Posterior vena cava (tissue), 2 donors: ENCODE measurements around the gene FOSL2. TPM values are rescaled to one million over a fixed set of nuclear protein-coding genes. Genes with fewer than 3 reads are reported as not detected.
"Not testable (repeated sequence)": the region's sequence is repeated elsewhere in the genome, so short reads cannot be mapped to it uniquely, and the experiment has no call there.

Experiments used
- DNase-seq: peaks from one replicate; pipeline ENCODE4 v3.0.0-alpha.2; 2020; ENCODE audit warnings: low spot score
- intact Hi-C, 2 donors: fragments of 100-400 bp; cut with DNase I; formaldehyde crosslinking; loops; one replicate each; pipeline versions ENCODE4 v1.14.1 to v1.14.2; 2022 to 2023
- total RNA-seq, 2 donors: library from RNA; stranded (reverse); fragmentation: NEBNext Ultra II Directional; extraction: Animal tissue kit (Norgen Biotek cat#: 25700); gene quantifications; one replicate each; pipeline ENCODE4 v1.2.1, GENCODE V29; 2021
- donor health status: DM: yes; HTN: yes; CAD: no.
- donor health status: DM: yes; HTN: yes; CAD: no.

FOSL2 gene
- total RNA-seq, 2 donors from 2014 or later, result 105 to 141 TPM

DNA sequence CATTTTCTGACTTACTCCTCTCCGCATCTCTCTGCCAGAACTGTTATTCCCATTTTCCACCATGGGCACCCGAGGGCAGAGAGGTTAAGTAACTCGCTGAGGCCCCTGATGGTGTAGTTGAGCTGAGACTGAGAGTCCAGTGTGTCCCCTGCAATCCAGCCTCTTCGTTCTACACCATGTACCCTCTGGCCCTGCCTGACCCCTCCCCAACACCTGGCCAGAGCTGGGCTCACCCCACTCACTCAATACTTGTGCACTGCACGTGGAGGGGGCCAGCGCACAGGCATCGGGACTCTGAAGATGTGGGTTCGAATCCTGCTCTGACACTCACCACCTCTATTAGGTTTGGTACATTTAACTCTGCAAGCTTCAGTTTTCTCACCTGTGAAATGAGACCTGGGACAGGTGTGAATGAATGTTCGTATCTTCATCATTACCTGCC, 24.3 kb upstream of the FOSL2 start:
- intact Hi-C loops, result no loop called here
- no peak for DNase-seq

DNA sequence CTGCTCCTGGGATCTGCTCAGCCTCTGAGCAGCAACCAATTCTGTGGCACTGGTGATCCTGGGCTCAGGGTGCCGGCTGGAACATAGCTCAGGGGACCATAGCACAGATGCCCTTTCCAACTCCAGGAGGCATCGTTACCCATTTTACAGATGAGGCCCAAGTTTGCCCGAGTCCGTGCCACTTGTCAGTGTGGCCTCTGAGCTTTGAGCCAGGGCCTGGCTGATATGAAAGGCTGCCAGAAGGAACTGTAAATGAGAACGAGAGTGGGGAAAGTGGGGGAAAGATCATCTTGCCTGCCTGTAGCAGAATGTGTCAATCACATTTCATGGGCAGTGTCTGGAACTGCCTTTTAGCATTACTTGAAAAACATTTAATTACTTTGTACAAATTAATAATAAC, 23.3 kb upstream of the FOSL2 start:
- DNase-seq, result no peak
- intact Hi-C loops, result no loop called here

DNA sequence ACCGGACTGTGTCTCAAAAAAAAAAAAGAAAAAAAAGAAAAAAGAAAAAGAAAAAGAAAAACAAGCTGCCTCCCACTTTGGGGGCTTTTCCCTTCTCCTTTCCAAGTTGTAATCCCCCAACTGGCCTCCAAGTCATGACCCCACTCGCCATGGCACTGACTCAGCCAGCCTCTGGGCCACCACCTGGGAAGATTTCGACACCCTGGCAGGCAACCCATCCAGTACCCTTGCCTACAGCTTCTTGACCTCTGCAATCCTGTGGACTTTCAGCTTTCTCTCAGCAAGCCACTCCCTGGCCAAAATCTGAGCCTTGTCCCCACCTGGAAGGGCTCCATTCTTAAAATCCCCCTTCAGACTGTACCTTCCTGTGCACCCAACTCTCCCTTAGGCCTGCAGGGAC, 22.3 kb upstream of the FOSL2 start:
- intact Hi-C loops, result no loop called here
- no peak for DNase-seq

DNA sequence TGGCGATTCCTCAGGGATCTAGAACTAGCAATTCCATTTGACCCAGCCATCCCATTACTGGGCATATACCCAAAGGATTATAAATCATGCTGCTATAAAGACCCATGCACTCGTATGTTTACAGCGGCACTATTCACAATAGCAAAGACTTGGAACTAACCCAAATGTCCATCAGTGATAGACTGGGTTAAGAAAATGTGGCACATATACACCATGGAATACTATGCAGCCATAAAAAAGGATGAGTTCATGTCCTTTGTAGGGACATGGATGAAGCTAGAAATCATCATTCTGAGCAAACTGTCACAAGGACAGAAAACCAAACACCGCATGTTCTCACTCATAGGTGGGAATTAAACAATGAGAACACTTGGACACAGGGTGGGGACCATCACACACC, 20.9 kb upstream of the FOSL2 start:
- intact Hi-C loops, DNase-seq: not testable (repeated sequence)

DNA sequence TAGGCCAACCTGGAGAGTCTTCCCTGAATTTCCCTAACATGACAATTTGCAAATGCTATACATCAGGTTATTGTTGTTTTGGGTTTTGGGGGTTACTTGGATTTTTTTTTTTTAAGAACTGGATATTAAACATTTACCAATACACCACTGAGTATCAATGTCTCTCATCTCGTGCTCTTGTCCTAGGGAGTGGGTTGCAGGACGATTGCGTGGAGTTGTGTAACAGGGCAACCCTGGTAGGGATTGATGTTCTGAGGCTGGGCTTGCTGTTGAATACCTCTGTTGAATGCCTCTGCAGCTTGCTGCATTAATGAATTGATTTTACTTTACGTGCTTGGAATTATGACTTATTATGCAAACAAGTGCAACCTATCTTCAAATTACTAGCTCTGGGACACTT, 18.8 kb upstream of the FOSL2 start:
- DNase-seq, result no peak
- intact Hi-C loops, result no loop called here

DNA sequence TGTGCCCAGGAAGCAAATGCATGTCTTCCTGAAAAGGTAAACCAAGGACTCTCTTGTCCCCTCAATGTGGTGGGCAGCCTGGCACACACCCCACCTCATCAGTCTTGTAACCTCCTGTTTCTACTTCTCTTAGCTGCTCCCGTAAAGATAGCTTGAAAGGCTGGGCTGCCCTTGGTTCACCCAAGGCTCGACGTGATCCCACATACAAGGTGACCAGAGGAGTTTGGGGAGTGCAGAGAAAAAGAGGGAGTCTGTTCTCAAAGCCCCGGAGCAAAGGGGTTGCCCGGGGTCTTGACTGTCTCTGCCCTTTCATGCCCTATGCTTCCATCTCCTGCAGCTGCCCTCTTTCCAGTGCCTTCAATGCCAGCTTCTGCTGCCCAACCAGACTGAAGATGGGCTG, 18.3 kb upstream of the FOSL2 start:
- intact Hi-C loops, result no loop called here
- DNase-seq, result peak; percentile 35

DNA sequence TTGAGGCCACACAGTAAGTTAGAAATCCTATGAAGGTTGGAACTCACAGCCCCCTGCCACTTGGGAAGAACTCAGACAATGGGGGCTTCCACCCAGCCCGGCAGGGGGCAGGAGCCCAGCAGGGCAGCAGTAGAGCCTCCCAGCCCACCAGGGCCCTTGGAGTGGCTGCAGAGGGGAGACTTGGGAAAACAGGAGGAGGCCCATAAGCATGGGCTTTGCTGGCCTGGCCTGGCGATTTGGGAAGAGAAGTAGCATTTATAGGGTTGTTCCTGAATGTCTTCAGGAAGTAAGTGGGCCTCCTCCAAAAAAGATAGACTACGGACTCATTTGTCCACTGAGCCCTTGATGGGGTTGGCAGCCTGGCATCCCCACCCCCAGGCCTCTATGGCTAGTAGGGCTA, 17.4 kb upstream of the FOSL2 start:
- intact Hi-C loops, result loop anchor here in 1 of 2 donors (5.0 kb wide), 1 partner anchor 1868 kb away; no protein-coding TSS in a partner anchor

DNA sequence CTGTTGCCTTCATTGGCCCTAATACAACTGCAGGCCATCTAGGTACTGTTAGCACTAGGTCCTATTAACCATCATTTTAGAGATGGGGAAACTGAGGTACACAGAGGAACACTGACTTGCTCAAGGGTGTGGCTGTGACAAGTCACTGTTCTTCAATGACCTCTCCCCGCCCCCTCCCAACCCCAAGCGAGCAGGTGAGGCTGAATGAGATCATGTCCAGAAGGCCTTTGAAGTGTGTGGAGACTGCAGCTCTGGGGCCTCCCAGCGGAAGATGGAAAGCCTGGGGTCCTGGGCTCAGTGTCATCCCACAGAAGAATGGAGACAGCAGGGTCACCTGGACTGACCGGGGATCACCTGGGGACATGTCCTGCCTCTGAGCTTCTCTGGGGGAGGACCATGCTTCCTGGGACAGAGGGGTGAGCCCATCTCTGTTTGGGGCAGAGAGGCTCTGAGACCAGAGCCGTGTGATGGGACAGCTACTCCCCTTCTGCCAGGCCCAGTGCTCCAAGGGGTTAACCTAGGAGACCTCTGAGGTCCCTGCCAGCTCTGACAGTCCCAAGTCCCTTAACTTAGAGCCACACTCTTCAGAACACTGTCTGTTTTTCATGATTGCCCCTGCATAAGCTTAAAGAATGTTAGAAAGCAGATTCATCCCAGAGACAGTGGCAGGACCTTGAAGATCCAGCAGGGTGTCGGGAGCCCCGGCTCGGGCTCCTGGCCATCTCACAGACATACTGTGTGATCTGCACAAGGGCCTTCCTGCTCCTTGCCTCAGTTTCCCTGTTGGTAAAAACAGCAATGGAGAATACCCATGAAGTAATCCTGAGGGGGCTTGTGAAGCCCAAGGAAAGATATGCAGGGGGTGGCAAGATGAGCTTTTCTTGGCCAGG, 16.7 kb upstream of the FOSL2 start:
- no peak for DNase-seq

More for the DNA sequence above, 17.4 kb upstream of the FOSL2 start:
- DNase-seq, result no peak

DNA sequence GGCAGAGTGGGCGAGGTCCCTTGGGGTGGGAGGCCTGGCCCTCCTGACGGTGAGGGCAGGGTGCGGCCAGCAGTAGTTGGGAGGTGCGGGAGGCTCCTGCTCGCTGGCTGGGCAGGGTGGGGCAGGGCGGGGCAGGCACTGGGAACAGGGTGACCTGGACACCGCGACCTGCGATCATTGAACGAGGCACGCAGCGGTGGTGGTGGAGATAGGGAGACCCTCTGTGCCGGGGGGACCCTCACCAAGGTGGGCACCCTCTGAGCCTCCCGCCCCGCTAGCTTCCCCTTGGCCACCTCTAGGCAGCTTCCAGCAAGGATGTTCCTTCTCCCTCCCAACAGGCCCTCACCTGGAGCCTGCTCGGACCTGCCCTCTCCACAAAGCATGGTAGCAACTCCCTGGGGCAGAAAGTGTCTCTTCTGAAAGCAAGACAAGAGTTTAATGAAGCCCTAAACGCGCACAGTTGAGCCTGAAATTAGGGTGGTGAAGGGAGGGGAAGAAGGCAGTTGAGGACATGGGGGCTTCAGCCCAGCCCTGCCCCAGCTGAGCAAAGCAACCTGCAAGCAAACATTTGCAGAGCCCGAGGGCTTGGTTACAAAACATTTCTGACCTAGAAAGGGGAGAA, 15.4 kb upstream of the FOSL2 start:
- intact Hi-C loops, result loop anchor here in 1 of 2 donors (5.0 kb wide), 1 partner anchor 1870 kb away; no protein-coding TSS in a partner anchor
- DNase-seq, result no peak

More for the DNA sequence above, 16.7 kb upstream of the FOSL2 start:
- intact Hi-C loops, result loop anchor here in 1 of 2 donors (5.0 kb wide), 1 partner anchor 1869 kb away; no protein-coding TSS in a partner anchor

DNA sequence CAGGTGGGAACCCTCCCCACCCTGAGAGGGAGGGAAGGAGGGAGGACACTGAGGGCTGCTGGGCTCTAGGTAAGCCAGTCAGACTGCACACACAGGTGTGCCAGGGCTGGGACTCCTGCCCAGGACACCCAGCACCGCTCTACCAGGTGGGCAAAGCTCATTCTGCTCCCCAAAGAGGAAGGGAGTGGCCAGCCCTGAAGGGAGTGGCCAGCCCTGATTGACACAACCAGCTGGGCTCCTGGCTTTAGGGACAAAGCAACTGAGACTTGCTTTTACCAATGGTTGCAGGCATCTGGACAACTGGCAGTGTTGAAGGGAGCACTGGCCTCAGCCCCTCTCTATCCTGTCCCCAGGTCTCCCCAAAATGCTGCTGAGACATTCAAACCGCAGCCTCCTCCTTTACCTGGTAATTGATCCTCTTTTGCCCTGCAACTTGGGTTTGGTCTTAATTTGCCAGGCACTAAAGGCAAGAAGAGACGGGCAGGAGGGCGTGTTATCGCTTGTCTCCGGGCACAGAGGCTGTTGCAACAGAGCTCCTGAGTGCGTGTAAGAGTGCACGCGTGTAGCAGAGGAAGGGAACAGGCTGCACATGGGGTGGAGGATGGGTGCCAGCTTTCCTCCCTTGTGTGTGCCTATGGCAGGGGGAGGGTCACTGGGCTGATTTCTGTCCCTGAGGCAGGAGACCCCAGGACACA, 14.5 kb upstream of the FOSL2 start:
- no peak for DNase-seq
- intact Hi-C loops, result loop anchor here in 1 of 2 donors (5.0 kb wide), 1 partner anchor 1871 kb away; no protein-coding TSS in a partner anchor

DNA sequence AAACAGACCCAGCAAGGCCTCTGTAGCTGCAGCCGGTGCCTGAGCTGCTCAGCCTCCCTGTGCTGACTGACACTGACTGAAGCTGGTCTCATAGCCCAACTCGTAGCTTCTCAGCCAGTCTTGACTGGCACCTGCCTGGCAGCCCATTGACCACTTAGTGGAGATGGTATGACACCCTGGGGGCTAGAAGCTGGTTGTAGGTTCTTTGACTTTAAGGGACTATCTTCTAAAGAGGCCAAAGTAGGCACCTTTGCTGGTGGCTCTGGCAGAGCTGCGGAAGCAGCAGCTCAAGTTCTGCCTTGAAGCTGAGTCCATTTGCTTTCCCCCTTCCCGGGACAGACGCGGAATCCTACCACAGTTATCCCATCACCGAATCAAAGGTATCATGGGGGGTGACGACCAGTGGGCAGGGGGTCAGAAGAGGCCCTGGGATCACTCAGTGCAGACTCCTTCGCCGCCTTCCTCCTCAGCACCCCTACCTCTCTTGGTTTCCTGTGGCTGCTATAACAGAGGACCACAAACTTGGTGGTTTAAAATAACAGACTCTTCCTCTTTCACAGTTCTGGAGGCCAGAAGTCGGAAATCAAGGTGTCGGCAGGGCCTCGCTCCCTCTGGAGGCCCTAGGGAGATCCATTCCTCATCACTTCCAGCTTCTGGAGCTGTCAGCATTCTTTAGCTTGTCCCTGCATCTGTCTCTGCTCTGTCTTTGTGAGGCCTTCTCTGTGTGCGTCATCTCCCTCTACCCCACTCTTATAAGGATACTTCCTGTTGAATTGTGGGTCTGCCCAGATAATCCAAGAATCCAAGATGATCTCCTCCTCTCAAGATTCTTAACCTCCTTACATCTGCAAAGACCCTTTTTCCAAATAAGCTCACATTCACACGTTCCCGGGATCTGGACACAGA, 13.7 kb upstream of the FOSL2 start:
- intact Hi-C loops, result loop anchor here in 1 of 2 donors (5.0 kb wide), 1 partner anchor 1872 kb away; no protein-coding TSS in a partner anchor
- DNase-seq, result peak; percentile 28

DNA sequence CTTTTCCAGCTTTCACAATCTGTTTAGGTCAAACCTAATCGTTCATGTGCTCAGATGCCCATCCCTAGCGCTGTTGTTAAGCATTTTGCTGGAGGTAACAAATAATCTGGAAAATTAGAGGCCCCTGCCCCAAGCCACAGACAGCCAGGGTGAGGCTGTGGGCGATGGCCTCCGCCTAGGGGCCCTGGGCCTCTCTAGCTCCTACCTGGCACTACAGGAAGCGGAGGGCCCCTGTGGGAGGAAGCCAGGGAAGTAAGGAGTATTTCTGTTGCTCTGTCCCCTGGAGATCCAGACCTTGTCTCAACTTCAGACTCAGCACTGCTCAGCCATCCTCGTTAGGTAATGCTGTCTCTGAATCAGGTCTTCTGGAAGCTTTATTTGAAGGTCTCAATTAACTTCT, 12.4 kb upstream of the FOSL2 start:
- peak; percentile 50 for DNase-seq

DNA sequence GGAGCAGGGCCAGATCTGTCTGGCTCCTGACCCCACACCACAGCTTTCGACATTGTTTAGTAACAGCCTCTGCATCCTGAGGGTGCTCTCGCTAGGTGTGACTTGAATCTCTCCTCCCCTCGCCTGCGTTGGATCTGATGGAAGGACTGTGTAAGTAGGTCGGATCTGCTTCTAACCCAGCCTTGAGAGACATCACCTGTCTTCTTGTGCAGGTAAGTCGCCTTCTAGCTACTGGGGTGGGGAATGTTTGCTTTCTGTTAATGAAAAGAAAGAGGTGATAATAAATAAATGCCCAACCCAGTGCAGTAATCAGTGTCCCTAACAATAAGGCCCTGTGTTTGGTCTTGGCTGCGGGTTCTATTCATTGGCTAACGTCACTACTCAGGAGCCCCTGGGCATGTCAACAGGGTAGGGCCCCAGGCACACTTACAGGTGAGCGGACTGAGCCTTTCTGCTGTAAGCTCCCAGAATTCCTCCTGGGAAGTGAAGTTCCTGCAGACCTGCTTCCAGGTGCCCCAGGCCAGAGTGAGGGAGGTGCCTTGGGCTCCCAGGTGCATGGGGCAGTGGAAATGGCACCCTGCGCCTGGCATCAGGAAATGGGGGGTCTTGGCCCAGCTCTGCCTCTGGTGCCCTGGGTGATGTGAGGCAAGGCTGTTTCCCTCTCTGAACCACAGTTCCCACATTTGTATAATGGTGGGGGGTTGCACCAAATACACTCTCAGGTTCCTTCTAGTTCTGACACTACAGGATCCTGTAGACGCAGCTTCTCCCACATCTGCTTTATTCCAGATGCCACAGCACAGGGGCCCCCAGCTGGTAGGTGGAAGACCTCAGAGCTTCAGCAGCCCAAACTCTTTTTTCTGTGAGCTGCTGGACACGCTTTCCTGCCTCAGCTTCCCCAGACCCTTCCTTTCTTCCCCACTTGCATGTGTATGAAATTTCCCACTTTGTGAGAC, 11.2 kb upstream of the FOSL2 start:
- DNase-seq, result no peak
- intact Hi-C loops, result no loop called here

More for the DNA sequence above, 12.4 kb upstream of the FOSL2 start:
- intact Hi-C loops, result no loop called here

DNA sequence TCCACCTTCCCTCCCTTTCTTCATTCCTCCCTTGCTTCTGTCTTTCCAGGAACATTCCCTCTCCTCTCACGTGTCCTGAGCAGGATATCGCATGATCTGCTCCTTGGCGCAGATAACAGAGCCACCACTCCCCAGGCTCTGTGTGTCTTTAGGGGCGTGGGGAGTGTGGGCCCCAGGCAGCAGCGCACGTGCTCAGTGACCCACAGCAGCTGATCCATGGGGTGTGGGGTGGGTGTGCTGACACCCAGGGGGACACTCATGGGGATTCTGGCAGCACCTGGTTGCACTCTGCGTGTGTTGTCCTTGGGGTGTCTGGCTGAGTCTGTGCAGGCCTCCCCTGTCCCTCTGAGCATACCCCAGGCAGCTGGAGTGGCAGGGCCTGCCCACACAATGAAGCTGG, 9.9 kb upstream of the FOSL2 start:
- intact Hi-C loops, result no loop called here

DNA sequence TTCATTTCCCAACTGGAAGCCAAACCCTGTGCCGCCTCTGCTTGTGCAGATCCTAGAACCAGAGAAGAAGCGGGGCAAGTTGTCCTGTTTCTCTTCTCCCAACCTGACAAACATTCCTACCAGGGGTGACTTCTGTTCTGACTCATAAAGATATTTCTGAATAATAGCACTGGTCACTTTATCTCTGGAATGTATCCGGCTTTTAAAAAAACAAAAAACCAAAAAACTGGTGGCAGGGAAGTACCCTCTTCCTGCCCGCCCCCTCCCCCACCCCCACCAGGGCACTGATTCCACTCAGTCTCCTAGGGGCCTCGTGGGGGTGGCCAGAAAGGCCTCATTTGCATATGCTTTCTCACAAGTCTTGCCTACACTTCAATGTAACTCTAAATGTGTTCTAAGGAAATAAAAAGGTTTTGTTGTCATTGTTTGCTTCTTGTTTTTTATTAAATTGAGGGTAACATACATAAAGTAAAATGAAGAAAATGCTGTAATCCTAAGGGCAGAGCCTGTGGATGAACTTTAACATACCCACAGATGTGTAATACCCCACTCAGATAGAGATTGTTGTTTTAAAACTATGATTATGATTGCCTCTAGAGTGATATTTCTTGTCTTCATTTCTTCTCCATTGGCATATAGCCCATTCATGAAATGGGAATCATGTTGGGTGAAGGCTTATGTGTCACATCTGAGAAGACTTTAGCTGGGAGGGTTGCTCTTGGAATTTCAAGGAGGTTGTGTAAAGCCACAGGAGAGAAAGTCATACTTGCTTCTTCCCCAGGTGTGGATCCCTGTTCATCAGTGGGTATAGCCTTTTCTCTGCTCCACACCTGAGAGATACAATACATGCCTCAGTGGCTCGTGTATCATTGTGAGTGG, 5.3 kb upstream of the FOSL2 start:
- DNase-seq, result no peak
- intact Hi-C loops, result loop anchor here in 1 of 2 donors (5.0 kb wide), 1 partner anchor 50 kb away; no protein-coding TSS in a partner anchor

More for the DNA sequence above, 9.9 kb upstream of the FOSL2 start:
- DNase-seq, result no peak
